ENCODE data around the gene HAPLN3.

Gene HAPLN3

GRCh38 chr15:88858934-88859333 is 36.4 kb downstream of the HAPLN3 start:
- no peak for DNase-seq (ENCODE audit: low read depth, low spot score)
- in situ Hi-C loops (cut with HindIII; ENCODE audit: low sequenced_read_pairs), result no loop called here
- H3K4me3 ChIP-seq (ENCODE audit: low read depth, low read length), result no peak overlapping the region
- TF ChIP-seq CTCF (IDR thresholded peaks at IDR 0.05; ENCODE audit: low read depth, low read length), result no peak

- in situ Hi-C loops (cut with HindIII; ENCODE audit: low sequenced_read_pairs), result no loop called here
- DNase-seq (ENCODE audit: low read depth, low spot score), result no peak
- no peak for TF ChIP-seq CTCF (IDR thresholded peaks at IDR 0.05; ENCODE audit: low read depth, low read length)
- H3K4me3 ChIP-seq (ENCODE audit: low read depth, low read length), result no peak overlapping the region
These were observed 42.9 kb downstream of the HAPLN3 start for GRCh38 chr15:88852476-88852875.

- in situ Hi-C loops (cut with HindIII; ENCODE audit: low sequenced_read_pairs), result no loop called here
- TF ChIP-seq CTCF (IDR thresholded peaks at IDR 0.05; ENCODE audit: low read depth, low read length), result no peak
- DNase-seq (ENCODE audit: low read depth, low spot score), result no peak
- H3K4me3 ChIP-seq (ENCODE audit: low read depth, low read length), result no peak overlapping the region
These were observed 45.8 kb downstream of the HAPLN3 start for GRCh38 chr15:88849376-88850072.

GRCh38 chr15:88848203-88848602 is 47.1 kb downstream of the HAPLN3 start:
- in situ Hi-C loops (cut with HindIII; ENCODE audit: low sequenced_read_pairs), result no loop called here
- no peak overlapping the region for H3K4me3 ChIP-seq (ENCODE audit: low read depth, low read length)
- TF ChIP-seq CTCF (IDR thresholded peaks at IDR 0.05; ENCODE audit: low read depth, low read length), result no peak
- DNase-seq (ENCODE audit: low read depth, low spot score), result no peak

- H3K4me3 ChIP-seq (ENCODE audit: low read depth, low read length), result no peak overlapping the region
- no peak for DNase-seq (ENCODE audit: low read depth, low spot score)
- no peak for TF ChIP-seq CTCF (IDR thresholded peaks at IDR 0.05; ENCODE audit: low read depth, low read length)
- in situ Hi-C loops (cut with HindIII; ENCODE audit: low sequenced_read_pairs), result no loop called here
These were observed 48.2 kb downstream of the HAPLN3 start for GRCh38 chr15:88847144-88847543.

- no peak for TF ChIP-seq CTCF (IDR thresholded peaks at IDR 0.05; ENCODE audit: low read depth, low read length)
- DNase-seq (ENCODE audit: low read depth, low spot score), result no peak
- H3K4me3 ChIP-seq (ENCODE audit: low read depth, low read length), result no peak overlapping the region
- in situ Hi-C loops (cut with HindIII; ENCODE audit: low sequenced_read_pairs), result no loop called here
These were observed 49.7 kb downstream of the HAPLN3 start for GRCh38 chr15:88845616-88846015.

Data from astrocyte of the spinal cord (primary cell).